ENCODE measurements around the gene THBD.

The THBD gene

GRCh38 chr20:23071996-23072395, 22.5 kb upstream of the THBD start:
- no peak for DNase-seq (ENCODE audit: low read depth, low spot score)
- in situ Hi-C loops (cut with HindIII; ENCODE audit: low sequenced_read_pairs) = no loop called here
- no peak overlapping the region for H3K4me3 ChIP-seq (ENCODE audit: low read depth, low read length)
- TF ChIP-seq, protein P1, sequence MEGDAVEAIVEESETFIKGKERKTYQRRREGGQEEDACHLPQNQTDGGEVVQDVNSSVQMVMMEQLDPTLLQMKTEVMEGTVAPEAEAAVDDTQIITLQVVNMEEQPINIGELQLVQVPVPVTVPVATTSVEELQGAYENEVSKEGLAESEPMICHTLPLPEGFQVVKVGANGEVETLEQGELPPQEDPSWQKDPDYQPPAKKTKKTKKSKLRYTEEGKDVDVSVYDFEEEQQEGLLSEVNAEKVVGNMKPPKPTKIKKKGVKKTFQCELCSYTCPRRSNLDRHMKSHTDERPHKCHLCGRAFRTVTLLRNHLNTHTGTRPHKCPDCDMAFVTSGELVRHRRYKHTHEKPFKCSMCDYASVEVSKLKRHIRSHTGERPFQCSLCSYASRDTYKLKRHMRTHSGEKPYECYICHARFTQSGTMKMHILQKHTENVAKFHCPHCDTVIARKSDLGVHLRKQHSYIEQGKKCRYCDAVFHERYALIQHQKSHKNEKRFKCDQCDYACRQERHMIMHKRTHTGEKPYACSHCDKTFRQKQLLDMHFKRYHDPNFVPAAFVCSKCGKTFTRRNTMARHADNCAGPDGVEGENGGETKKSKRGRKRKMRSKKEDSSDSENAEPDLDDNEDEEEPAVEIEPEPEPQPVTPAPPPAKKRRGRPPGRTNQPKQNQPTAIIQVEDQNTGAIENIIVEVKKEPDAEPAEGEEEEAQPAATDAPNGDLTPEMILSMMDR (IDR thresholded peaks at IDR 0.05; ENCODE audit: low read depth, low read length) = no peak

GRCh38 chr20:23071398-23071797, 21.9 kb upstream of the THBD start:
- no peak overlapping the region for H3K4me3 ChIP-seq (ENCODE audit: low read depth, low read length)
- TF ChIP-seq, protein P1 (IDR thresholded peaks at IDR 0.05; ENCODE audit: low read depth, low read length) = no peak
- DNase-seq (ENCODE audit: low read depth, low spot score) = no peak
- in situ Hi-C loops (cut with HindIII; ENCODE audit: low sequenced_read_pairs) = no loop called here

- H3K4me3 ChIP-seq (ENCODE audit: low read depth, low read length) = no peak overlapping the region
- in situ Hi-C loops (cut with HindIII; ENCODE audit: low sequenced_read_pairs) = no loop called here
- no peak for DNase-seq (ENCODE audit: low read depth, low spot score)
- TF ChIP-seq, protein P1 (IDR thresholded peaks at IDR 0.05; ENCODE audit: low read depth, low read length) = no peak
Observed at GRCh38 chr20:23069108-23069507, 19.6 kb upstream of the THBD start.

DNA sequence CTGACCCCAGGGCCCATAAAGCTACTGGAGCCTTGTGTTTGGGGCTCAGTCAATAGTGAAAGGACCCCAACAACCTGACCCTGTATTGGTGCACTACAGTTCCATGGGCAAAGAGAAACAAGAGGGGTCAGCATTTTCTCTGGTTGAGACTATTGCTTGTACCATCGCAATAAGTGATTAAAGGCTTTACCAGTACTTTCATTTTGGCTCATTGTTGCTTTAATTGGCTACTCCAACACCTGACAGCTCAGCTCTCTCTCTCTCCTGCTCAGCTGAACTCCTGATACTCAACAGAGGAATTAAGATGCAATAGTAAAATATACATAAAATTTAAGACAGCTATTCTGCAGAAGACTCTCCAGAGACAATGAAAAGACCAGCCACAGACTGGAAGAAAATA, 18.8 kb upstream of the THBD start:
- no peak overlapping the region for H3K4me3 ChIP-seq (ENCODE audit: low read depth, low read length)
- in situ Hi-C loops (cut with HindIII; ENCODE audit: low sequenced_read_pairs) = no loop called here
- no peak for DNase-seq (ENCODE audit: low read depth, low spot score)
- TF ChIP-seq, protein P1 (IDR thresholded peaks at IDR 0.05; ENCODE audit: low read depth, low read length) = no peak

DNA sequence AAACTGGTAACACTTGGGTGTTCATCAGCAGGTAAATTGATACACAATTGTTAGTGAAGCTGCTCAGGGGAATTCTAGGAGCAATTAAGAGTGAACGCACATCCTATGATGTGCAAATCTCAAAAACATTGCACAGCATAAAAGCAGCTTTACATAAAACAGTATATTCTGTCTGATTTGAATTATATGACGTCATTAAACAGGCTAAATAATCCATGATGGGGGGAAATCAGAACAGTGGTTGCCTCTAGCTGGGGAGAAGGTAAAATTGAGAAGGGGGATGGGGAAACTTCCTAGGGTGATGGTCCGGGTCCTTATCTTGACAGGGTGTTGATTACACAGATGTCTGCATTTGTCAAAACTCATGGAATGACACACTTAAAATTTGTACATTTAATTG, 17.3 kb upstream of the THBD start:
- in situ Hi-C loops (cut with HindIII; ENCODE audit: low sequenced_read_pairs) = no loop called here

GRCh38 chr20:23065266-23066201, 16.1 kb upstream of the THBD start:
- in situ Hi-C loops (cut with HindIII; ENCODE audit: low sequenced_read_pairs) = no loop called here
- no peak for DNase-seq (ENCODE audit: low read depth, low spot score)
- H3K4me3 ChIP-seq (ENCODE audit: low read depth, low read length) = no peak overlapping the region
- TF ChIP-seq, protein P1 (IDR thresholded peaks at IDR 0.05; ENCODE audit: low read depth, low read length) = no peak

More for the DNA sequence above, 17.3 kb upstream of the THBD start:
- no peak overlapping the region for H3K4me3 ChIP-seq (ENCODE audit: low read depth, low read length)
- TF ChIP-seq, protein P1 (IDR thresholded peaks at IDR 0.05; ENCODE audit: low read depth, low read length) = no peak
- no peak for DNase-seq (ENCODE audit: low read depth, low spot score)

Measured in astrocyte of the spinal cord (primary cell).